NB4 (cell line): ENCODE results near the gene EXOC7.

ENCODE experiments used
- POLR2A ChIP-seq: IDR thresholded peaks from 2 replicates; pipeline ENCODE4 v1.6.1; 2011; ENCODE audit warnings: mild to moderate bottlenecking; ENCODE audit not compliant: insufficient read length; ENCODE audit errors: extremely low read depth
- TF ChIP-seq, protein P1 (sequence below): IDR thresholded peaks from one replicate; pipeline ENCODE4 v1.5.1; 2012; ENCODE audit warnings: low read depth, low read length
- TF ChIP-seq, protein P2 (sequence below): IDR thresholded peaks from 2 replicates; pipeline ENCODE4 v1.6.1; 2011; ENCODE audit warnings: low read depth, low read length

DNA sequence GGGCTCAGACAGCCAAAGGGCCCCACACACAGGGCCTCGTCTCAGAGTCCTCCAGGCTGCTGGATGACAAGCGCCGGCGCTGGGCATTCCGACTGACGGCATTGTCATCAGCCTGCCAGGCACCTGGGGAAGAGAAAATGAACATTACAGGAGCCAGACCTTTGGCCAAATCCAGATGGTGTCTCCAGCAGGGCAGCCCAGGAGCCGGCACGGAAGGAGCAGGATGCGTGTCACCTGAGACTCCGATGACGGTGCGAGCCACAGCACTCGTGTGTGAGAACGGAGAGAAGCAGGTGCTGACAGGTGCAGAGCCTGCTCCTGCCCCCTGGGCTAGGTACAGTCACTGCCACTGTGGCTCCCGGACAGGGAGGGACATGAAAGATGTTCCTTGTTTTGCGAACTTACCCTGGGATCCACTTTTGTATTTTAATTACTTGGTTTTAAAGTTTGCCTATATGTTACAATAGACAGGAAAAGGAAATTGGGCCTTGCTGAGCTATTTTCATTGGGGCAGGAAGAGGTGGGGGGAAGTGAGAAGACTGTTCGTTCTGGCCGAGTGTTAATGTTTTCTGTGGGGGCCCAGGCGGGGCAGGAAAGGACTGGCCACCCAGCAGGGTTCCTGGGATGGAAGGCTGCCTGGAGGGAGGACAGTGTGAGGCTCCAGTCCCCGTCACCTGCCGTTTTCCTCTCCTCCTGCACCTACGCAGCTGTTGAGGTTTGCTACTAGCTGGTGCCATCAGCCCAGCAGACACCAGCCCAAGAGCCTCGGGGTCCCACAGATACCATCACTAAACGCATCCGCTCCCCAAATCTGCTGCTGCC lies 41.9 kb upstream of the EXOC7 start:
- TF ChIP-seq POLR2A, result no peak
- TF ChIP-seq, protein P1, sequence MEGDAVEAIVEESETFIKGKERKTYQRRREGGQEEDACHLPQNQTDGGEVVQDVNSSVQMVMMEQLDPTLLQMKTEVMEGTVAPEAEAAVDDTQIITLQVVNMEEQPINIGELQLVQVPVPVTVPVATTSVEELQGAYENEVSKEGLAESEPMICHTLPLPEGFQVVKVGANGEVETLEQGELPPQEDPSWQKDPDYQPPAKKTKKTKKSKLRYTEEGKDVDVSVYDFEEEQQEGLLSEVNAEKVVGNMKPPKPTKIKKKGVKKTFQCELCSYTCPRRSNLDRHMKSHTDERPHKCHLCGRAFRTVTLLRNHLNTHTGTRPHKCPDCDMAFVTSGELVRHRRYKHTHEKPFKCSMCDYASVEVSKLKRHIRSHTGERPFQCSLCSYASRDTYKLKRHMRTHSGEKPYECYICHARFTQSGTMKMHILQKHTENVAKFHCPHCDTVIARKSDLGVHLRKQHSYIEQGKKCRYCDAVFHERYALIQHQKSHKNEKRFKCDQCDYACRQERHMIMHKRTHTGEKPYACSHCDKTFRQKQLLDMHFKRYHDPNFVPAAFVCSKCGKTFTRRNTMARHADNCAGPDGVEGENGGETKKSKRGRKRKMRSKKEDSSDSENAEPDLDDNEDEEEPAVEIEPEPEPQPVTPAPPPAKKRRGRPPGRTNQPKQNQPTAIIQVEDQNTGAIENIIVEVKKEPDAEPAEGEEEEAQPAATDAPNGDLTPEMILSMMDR, result no peak
- TF ChIP-seq, protein P2, sequence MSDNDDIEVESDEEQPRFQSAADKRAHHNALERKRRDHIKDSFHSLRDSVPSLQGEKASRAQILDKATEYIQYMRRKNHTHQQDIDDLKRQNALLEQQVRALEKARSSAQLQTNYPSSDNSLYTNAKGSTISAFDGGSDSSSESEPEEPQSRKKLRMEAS, result no peak
